H1 (cell line): ENCODE measurements around the gene NBPF1. TPM values are rescaled to one million over a fixed set of nuclear protein-coding genes. Genes with fewer than 3 reads are reported as not detected.

Source experiments
- CTCF ChIA-PET: fragments of 300-600 bp; sonication (Branson Sonifier 250); formaldehyde crosslinking; loops from one replicate; lab custom pipeline; 2021; ENCODE audit not compliant: partially characterized antibody; lab: Charles Lee
- POLR2A ChIA-PET: fragments of 300-600 bp; sonication (Branson Sonifier 250); formaldehyde crosslinking; loops from one replicate; lab custom pipeline; 2021; ENCODE audit warnings: inconsistent platforms; ENCODE audit not compliant: partially characterized antibody; lab: Charles Lee
- DNase-seq, 2 experiments: peaks; one replicate each; pipeline versions ENCODE4 v3.0.0 to v3.0.0-alpha.2; 2010 to 2022; ENCODE audit warnings: low spot score in 2 of 2, low read depth in 1 of 2, mixed read lengths in 1 of 2
- FAIRE-seq: peaks from 2 replicates; lab custom pipeline; 2011; peaks lifted over from hg19 to GRCh38; lab: Jason Lieb, UNC
- H2AFZ ChIP-seq: 2 replicates; pipeline ENCODE4 v1.8.1; 2012; ENCODE audit warnings: low read length, inconsistent platforms
- H2AK5ac ChIP-seq: 2 replicates; pipeline ENCODE4 v1.6.1; 2013; ENCODE audit warnings: low read depth, low read length
- H2BK120ac ChIP-seq: replicated peaks from 2 replicates; pipeline ENCODE3; 2013; ENCODE audit warnings: low read depth, low read length, inconsistent platforms
- H2BK12ac ChIP-seq: 2 replicates; pipeline ENCODE4 v1.6.1; 2013; ENCODE audit warnings: low read depth, low read length
- H2BK15ac ChIP-seq: 2 replicates; pipeline ENCODE4 v1.6.1; 2013; ENCODE audit warnings: low read length
- H2BK20ac ChIP-seq: 2 replicates; pipeline ENCODE4 v1.6.1; 2013; ENCODE audit warnings: low read length
- H2BK5ac ChIP-seq: 2 replicates; pipeline ENCODE4 v1.6.1; 2013; ENCODE audit warnings: low read depth, low read length
- H3K14ac ChIP-seq: 2 replicates; pipeline ENCODE4 v1.6.1; 2013; ENCODE audit warnings: inconsistent platforms; ENCODE audit not compliant: insufficient read length
- H3K18ac ChIP-seq: 2 replicates; pipeline ENCODE4 v1.6.1; 2013; ENCODE audit warnings: low read length; ENCODE audit errors: extremely low read depth
- H3K23ac ChIP-seq: 2 replicates; pipeline ENCODE4 v1.6.1; 2013; ENCODE audit warnings: inconsistent platforms; ENCODE audit not compliant: insufficient read length
- H3K23me2 ChIP-seq: 2 replicates; pipeline ENCODE4 v1.6.1; 2013; ENCODE audit warnings: low read depth, low read length
- H3K27ac ChIP-seq: 2 replicates; pipeline ENCODE4 v1.6.1; 2011; ENCODE audit warnings: low read depth, low read length, inconsistent platforms
- H3K27me3 ChIP-seq, 4 experiments: replicated peaks in 1 of 4; 1 replicate in 1 of 4; 2 replicates in 3 of 4; pipeline versions ENCODE4 v1.6.1 to v1.8.1; 2011 to 2013; ENCODE audit warnings: low read length in 3 of 4, mild to moderate bottlenecking in 3 of 4, inconsistent platforms in 2 of 4, mixed read lengths in 2 of 4, moderate library complexity in 1 of 4; ENCODE audit not compliant: control insufficient read depth in 3 of 4, insufficient read depth in 3 of 4; ENCODE audit errors: extremely low read depth in 1 of 4
- H3K36me3 ChIP-seq, 4 experiments: 2 replicates each; pipeline versions ENCODE4 v1.6.1 to v1.8.1; 2011 to 2013; ENCODE audit warnings: mild to moderate bottlenecking in 4 of 4, low read length in 3 of 4, moderate library complexity in 2 of 4, control low read depth in 1 of 4, inconsistent platforms in 1 of 4; ENCODE audit not compliant: insufficient read depth in 4 of 4, control insufficient read depth in 2 of 4
- H3K4ac ChIP-seq: replicated peaks from 2 replicates; pipeline ENCODE3; 2013; ENCODE audit warnings: low read length, low read depth, mixed read lengths, inconsistent platforms; ENCODE audit not compliant: insufficient read length
- H3K4me1 ChIP-seq, 4 experiments: replicated peaks in 1 of 4; 1 replicate in 1 of 4; 2 replicates in 3 of 4; pipeline versions ENCODE4 v1.6.1 to v1.8.1; 2011 to 2013; ENCODE audit warnings: low read length in 3 of 4, inconsistent platforms in 2 of 4, mixed read lengths in 1 of 4; ENCODE audit not compliant: insufficient read depth in 4 of 4, control insufficient read depth in 3 of 4
- H3K4me2 ChIP-seq, 2 experiments: 2 replicates each; pipeline versions ENCODE4 v1.6.1 to v1.8.1; 2011 to 2013; ENCODE audit warnings: low read depth in 2 of 2, low read length in 2 of 2, control low read depth in 1 of 2, inconsistent platforms in 1 of 2, mild to moderate bottlenecking in 1 of 2; ENCODE audit not compliant: insufficient read depth in 1 of 2
- H3K4me3 ChIP-seq, 4 experiments: fragments of 200-600, 300-600 bp in 1 of 4; sonication (generic), shearing (Covaris generic), sonication (Bioruptor Twin) in 1 of 4; 2 replicates each; pipeline versions ENCODE4 v1.5.1 to v1.8.1; 2011 to 2016; ENCODE audit warnings: low read length in 4 of 4, low read depth in 3 of 4, control low read depth in 2 of 4, inconsistent platforms in 2 of 4, mild to moderate bottlenecking in 2 of 4, mixed read lengths in 1 of 4, moderate library complexity in 1 of 4; ENCODE audit not compliant: insufficient read depth in 2 of 4; ENCODE audit errors: extremely low read depth in 1 of 4
- H3K56ac ChIP-seq: replicated peaks from 2 replicates; pipeline ENCODE3; 2013; ENCODE audit warnings: low read depth, mild to moderate bottlenecking, mixed read lengths, low read length, inconsistent platforms; ENCODE audit not compliant: insufficient read length
- H3K79me1 ChIP-seq: 2 replicates; pipeline ENCODE4 v1.6.1; 2013; ENCODE audit warnings: low read depth, low read length, control low read depth
- H3K79me2 ChIP-seq, 2 experiments: 2 replicates each; pipeline versions ENCODE4 v1.6.1 to v1.8.1; 2012 to 2013; ENCODE audit warnings: low read length in 2 of 2, mild to moderate bottlenecking in 2 of 2, inconsistent platforms in 1 of 2; ENCODE audit not compliant: insufficient read depth in 2 of 2, control insufficient read depth in 1 of 2
- H3K9ac ChIP-seq, 4 experiments: replicated peaks in 1 of 4; 1 replicate in 1 of 4; 2 replicates in 3 of 4; pipeline versions ENCODE4 v1.6.1 to v1.8.1; 2011 to 2013; ENCODE audit warnings: low read depth in 3 of 4, low read length in 3 of 4, control low read depth in 2 of 4, mild to moderate bottlenecking in 2 of 4, moderate library complexity in 2 of 4, inconsistent platforms in 1 of 4; ENCODE audit errors: extremely low read depth in 1 of 4
- H3K9me3 ChIP-seq, 2 experiments: 2 replicates each; pipeline versions ENCODE4 v1.6.1 to v1.8.1; 2012 to 2013; ENCODE audit warnings: mild to moderate bottlenecking in 2 of 2, moderate library complexity in 2 of 2, control low read depth in 1 of 2, inconsistent platforms in 1 of 2, low read depth in 1 of 2, low read length in 1 of 2, mixed read lengths in 1 of 2; ENCODE audit not compliant: insufficient read depth in 2 of 2
- H4K20me1 ChIP-seq, 2 experiments: replicated peaks in 1 of 2; 2 replicates each; pipeline versions ENCODE3 to v1.8.1; 2011 to 2013; ENCODE audit warnings: inconsistent platforms in 2 of 2, low read length in 2 of 2, mild to moderate bottlenecking in 1 of 2; ENCODE audit not compliant: insufficient read depth in 2 of 2, control insufficient read depth in 1 of 2
- H4K5ac ChIP-seq: 2 replicates; pipeline ENCODE4 v1.6.1; 2013; ENCODE audit warnings: low read length, low read depth, mixed read lengths, inconsistent platforms; ENCODE audit not compliant: insufficient read length
- H4K8ac ChIP-seq: 2 replicates; pipeline ENCODE4 v1.8.0; 2013; ENCODE audit warnings: mild to moderate bottlenecking, moderate library complexity, low read length, inconsistent platforms; ENCODE audit not compliant: insufficient read depth; ENCODE audit errors: extremely low read depth
- H4K91ac ChIP-seq: replicated peaks from 2 replicates; pipeline ENCODE3; 2013; ENCODE audit warnings: low read length, mixed read lengths, inconsistent platforms; ENCODE audit not compliant: insufficient read length
- ATF3 ChIP-seq: IDR thresholded peaks from 2 replicates; pipeline ENCODE4 v1.6.1; 2011; ENCODE audit warnings: low read depth, mild to moderate bottlenecking, low read length; ENCODE audit not compliant: insufficient read depth
- CBX5 ChIP-seq: fragments of 300-800, 300-1000 bp; sonication (generic); IDR thresholded peaks from 2 replicates; pipeline ENCODE4 v1.7.1; 2016; ENCODE audit warnings: antibody characterized with exemption, low read length, low read depth
- SAP30 ChIP-seq: fragments of 300-600 bp; sonication (generic); IDR thresholded peaks from 2 replicates; pipeline ENCODE4 v1.7.1; 2012; ENCODE audit warnings: low read length, moderate library complexity, mild to moderate bottlenecking, inconsistent platforms; ENCODE audit not compliant: insufficient read depth, insufficient replicate concordance
- SIRT6 ChIP-seq: IDR thresholded peaks from one replicate; pipeline ENCODE4 v1.7.1; 2012; ENCODE audit warnings: low read length, inconsistent platforms
- SUZ12 ChIP-seq: fragments of 200-600 bp; sonication (generic); IDR thresholded peaks from 2 replicates; pipeline ENCODE4 v1.6.1; 2012; ENCODE audit warnings: mild to moderate bottlenecking, inconsistent platforms, low read length, moderate library complexity, mixed read lengths
- YY1 ChIP-seq: IDR thresholded peaks from 2 replicates; pipeline ENCODE4 v1.6.1; 2011; ENCODE audit warnings: low read depth, mild to moderate bottlenecking, low read length
- WGBS, 2 experiments: shearing (Covaris generic) in 1 of 2; methylation state at CpG; one replicate each; pipeline versions ENCODE4 v1.1.6 to v1.1.7; 2013 to 2015; ENCODE audit warnings: low lambda C conversion rate in 2 of 2, mixed read lengths in 2 of 2, inconsistent platforms in 1 of 2, low coverage in 1 of 2, missing lambda C conversion rate in 1 of 2; ENCODE audit not compliant: insufficient replicate concordance in 2 of 2, insufficient coverage in 1 of 2, insufficient read length in 1 of 2; ENCODE audit errors: extremely low coverage in 1 of 2, missing lambda C conversion rate in 1 of 2; 5-methylcytosine and 5-hydroxymethylcytosine counted together
- long read RNA-seq, 2 experiments: library from RNA in 1 of 2; library from capped mRNA in 1 of 2; stranded (forward); transcript quantifications; one replicate each; pipeline ENCODE4 v2.0.0, GENCODE V29; 2021; ENCODE audit warnings: inconsistent platforms in 1 of 2
- polyA minus RNA-seq, 3 experiments: library from RNA; depleted of rRNA, polyadenylated mRNA; stranded (reverse); fragments of >200 nt; gene quantifications; 1 replicate in 2 of 3; 2 replicates in 1 of 3; pipeline ENCODE4 v1.2.3, GENCODE V29; 2011
- polyA plus RNA-seq, 7 experiments: library from polyadenylated mRNA; depleted of rRNA in 3 of 7; stranded (reverse) in 5 of 7; unstranded in 2 of 7; fragments of >200 nt in 5 of 7; fragments of 200-250 nt in 2 of 7; gene quantifications; 1 replicate in 5 of 7; 2 replicates in 1 of 7; 4 replicates in 1 of 7; pipeline versions ENCODE4 v1.2.1 to v1.2.3, GENCODE V29; 2011 to 2013; ENCODE audit warnings: missing spikeins in 2 of 7, mixed read lengths in 2 of 7
- total RNA-seq: library from RNA; stranded (reverse); fragmentation: NEBNext Ultra II Directional; extraction: Animal tissue kit (Norgen Biotek cat#: 25700); gene quantifications from 2 replicates; pipeline ENCODE4 v1.2.1, GENCODE V29; 2021

NBPF1 gene
- total RNA-seq (19.3 and 19.4 TPM in 2 replicates), polyA plus RNA-seq (2011; rRNA removed) (8.5 and 9.6 TPM in 2 replicates), polyA minus RNA-seq (2011; rRNA and poly(A)+ RNA removed) (22.4 and 27.2 TPM in 2 replicates)
- 11.5 TPM for polyA plus RNA-seq (2011; cell fraction: cytosol; rRNA removed)
- 22.9 TPM for polyA plus RNA-seq (2011; cell fraction: nucleus; rRNA removed)
- polyA plus RNA-seq (2012, experiment 1 of 2): 7.7 to 13.2 TPM (median 11.1 TPM) in 4 replicates
- polyA plus RNA-seq (2012, experiment 2 of 2): 3.1 TPM
- polyA plus RNA-seq (2013, experiment 1 of 2): 10.8 TPM
- 9.8 TPM for polyA plus RNA-seq (2013, experiment 2 of 2)
- 8.9 TPM for polyA minus RNA-seq (2011; cell fraction: cytosol; rRNA and poly(A)+ RNA removed)
- polyA minus RNA-seq (2011; cell fraction: nucleus; rRNA and poly(A)+ RNA removed): 48.6 TPM
- long read RNA-seq, experiment 1, partial matches to known transcripts: 1 of 13 reads
- long read RNA-seq, experiment 1, other reads (novel, unspliced or antisense): 7 of 13 reads
- long read RNA-seq, experiment 2, partial matches to known transcripts: 0 of 4 reads
- long read RNA-seq, experiment 2, other reads (novel, unspliced or antisense): 2 of 4 reads

- H3K9me3 ChIP-seq: no peaks in the 10 kb centered on the region
- peak within 1 kb of the TSS; percentile 96 for H3K18ac ChIP-seq
- H2AFZ ChIP-seq: peak within 1 kb of the TSS; percentile 70
- no peaks in the 10 kb centered on the region for H3K79me1 ChIP-seq
- no peak within 1 kb of the TSS for H3K27ac ChIP-seq
- H3K4me1 ChIP-seq: peaks cover 0 to 10% (median 3%) of the 10 kb centered on the region in 4 experiments; a peak in 2 of 7 replicates
- H3K4me2 ChIP-seq: peak within 1 kb of the TSS; percentile 74 to 81
- ChIA-PET CTCF (interaction anchor here (0.6 to 20.3 kb wide), 11 partner anchors 10 to 338 kb away, joined by 3 to 611 read pairs (median 6); no protein-coding TSS in a partner anchor), POLR2A (interaction anchor here (0.5 to 2.8 kb wide), 15 partner anchors 7 to 443 kb away, joined by 3 to 12 read pairs (median 3); no protein-coding TSS in a partner anchor)
- H3K23me2 ChIP-seq: peaks cover 12% of the 10 kb centered on the region; the same call in 1 of the 2 replicates
- no peak for FAIRE-seq
- peak; percentile 99 to 100 for DNase-seq
- H4K8ac ChIP-seq: peak within 1 kb of the TSS; percentile 93
- no peak within 1 kb of the TSS for H3K14ac ChIP-seq
- no peaks in the 10 kb centered on the region for H3K36me3 ChIP-seq
- 1% methylated on average over 82 of the region's 82 CpGs; no CpG with 5 or more reads in 1 of the 2 experiments for WGBS, 2 experiments
- H2AK5ac ChIP-seq: 0 out of 2 replicates have a peak within 1 kb of the TSS, but pooled peaks have one; percentile 3
- H2BK12ac ChIP-seq: peak within 1 kb of the TSS; percentile 62; the same call in 1 of the 2 replicates
- H2BK5ac ChIP-seq: peak within 1 kb of the TSS; percentile 90; the same call in 1 of the 2 replicates
- H3K79me2 ChIP-seq: no peaks in the 10 kb centered on the region
- H2BK15ac ChIP-seq: peak within 1 kb of the TSS; percentile 85; the same call in 1 of the 2 replicates
- no peak within 1 kb of the TSS for H3K23ac ChIP-seq
- peak within 1 kb of the TSS; percentile 49 to 88 (median 56) for H3K4me3 ChIP-seq
- peak within 1 kb of the TSS; percentile 80 for H4K5ac ChIP-seq
- H3K56ac ChIP-seq: peak within 1 kb of the TSS; percentile 48
- peak within 1 kb of the TSS; percentile 95 for H4K91ac ChIP-seq
- peak within 1 kb of the TSS; percentile 91 for H2BK120ac ChIP-seq
- peaks cover 8 to 35% (median 26%) of the 10 kb centered on the region in 4 experiments for H3K27me3 ChIP-seq
- peak within 1 kb of the TSS; percentile 82 for H2BK20ac ChIP-seq
- H4K20me1 ChIP-seq: no peaks in the 10 kb centered on the region
- peak within 1 kb of the TSS; percentile 82 for H3K4ac ChIP-seq
- peak within 1 kb of the TSS; percentile 44 to 78 (median 62) for H3K9ac ChIP-seq
- peak; percentile 69 for TF ChIP-seq SUZ12
- peak; percentile 39; the same call in 1 of the 2 replicates for TF ChIP-seq YY1
- peak; percentile 89 for TF ChIP-seq SAP30
- TF ChIP-seq ATF3: peak; percentile 79
- TF ChIP-seq CBX5: no peak
- no peak for TF ChIP-seq SIRT6
These were observed at the start of gene NBPF1 for GRCh38 chr1:16613185-16614147. Gene NBPF1, minus strand, starts transcription at chr1:16613564.
